H1 (cell line): ENCODE data around the gene TCF19. TPM values are rescaled to one million over a fixed set of nuclear protein-coding genes. Genes with fewer than 3 reads are reported as not detected.

Experiments used
- CTCF ChIA-PET: fragments of 300-600 bp; sonication (Branson Sonifier 250); formaldehyde crosslinking; loops from one replicate; lab custom pipeline; 2021; ENCODE audit not compliant: partially characterized antibody; lab: Charles Lee
- POLR2A ChIA-PET: fragments of 300-600 bp; sonication (Branson Sonifier 250); formaldehyde crosslinking; loops from one replicate; lab custom pipeline; 2021; ENCODE audit warnings: inconsistent platforms; ENCODE audit not compliant: partially characterized antibody; lab: Charles Lee
- DNase-seq, 2 experiments: peaks; one replicate each; pipeline versions ENCODE4 v3.0.0 to v3.0.0-alpha.2; 2010 to 2022; ENCODE audit warnings: low spot score in 2 of 2, low read depth in 1 of 2, mixed read lengths in 1 of 2
- FAIRE-seq: peaks from 2 replicates; lab custom pipeline; 2011; peaks lifted over from hg19 to GRCh38; lab: Jason Lieb, UNC
- H2AFZ ChIP-seq: 2 replicates; pipeline ENCODE4 v1.8.1; 2012; ENCODE audit warnings: low read length, inconsistent platforms
- H2AK5ac ChIP-seq: 2 replicates; pipeline ENCODE4 v1.6.1; 2013; ENCODE audit warnings: low read depth, low read length
- H2BK120ac ChIP-seq: replicated peaks from 2 replicates; pipeline ENCODE3; 2013; ENCODE audit warnings: low read depth, low read length, inconsistent platforms
- H2BK12ac ChIP-seq: 2 replicates; pipeline ENCODE4 v1.6.1; 2013; ENCODE audit warnings: low read depth, low read length
- H2BK15ac ChIP-seq: 2 replicates; pipeline ENCODE4 v1.6.1; 2013; ENCODE audit warnings: low read length
- H2BK20ac ChIP-seq: 2 replicates; pipeline ENCODE4 v1.6.1; 2013; ENCODE audit warnings: low read length
- H2BK5ac ChIP-seq: 2 replicates; pipeline ENCODE4 v1.6.1; 2013; ENCODE audit warnings: low read depth, low read length
- H3K14ac ChIP-seq: 2 replicates; pipeline ENCODE4 v1.6.1; 2013; ENCODE audit warnings: inconsistent platforms; ENCODE audit not compliant: insufficient read length
- H3K18ac ChIP-seq: 2 replicates; pipeline ENCODE4 v1.6.1; 2013; ENCODE audit warnings: low read length; ENCODE audit errors: extremely low read depth
- H3K23ac ChIP-seq: 2 replicates; pipeline ENCODE4 v1.6.1; 2013; ENCODE audit warnings: inconsistent platforms; ENCODE audit not compliant: insufficient read length
- H3K23me2 ChIP-seq: 2 replicates; pipeline ENCODE4 v1.6.1; 2013; ENCODE audit warnings: low read depth, low read length
- H3K27ac ChIP-seq: 2 replicates; pipeline ENCODE4 v1.6.1; 2011; ENCODE audit warnings: low read depth, low read length, inconsistent platforms
- H3K27me3 ChIP-seq, 4 experiments: replicated peaks in 1 of 4; 1 replicate in 1 of 4; 2 replicates in 3 of 4; pipeline versions ENCODE4 v1.6.1 to v1.8.1; 2011 to 2013; ENCODE audit warnings: low read length in 3 of 4, mild to moderate bottlenecking in 3 of 4, inconsistent platforms in 2 of 4, mixed read lengths in 2 of 4, moderate library complexity in 1 of 4; ENCODE audit not compliant: control insufficient read depth in 3 of 4, insufficient read depth in 3 of 4; ENCODE audit errors: extremely low read depth in 1 of 4
- H3K36me3 ChIP-seq, 4 experiments: 2 replicates each; pipeline versions ENCODE4 v1.6.1 to v1.8.1; 2011 to 2013; ENCODE audit warnings: mild to moderate bottlenecking in 4 of 4, low read length in 3 of 4, moderate library complexity in 2 of 4, control low read depth in 1 of 4, inconsistent platforms in 1 of 4; ENCODE audit not compliant: insufficient read depth in 4 of 4, control insufficient read depth in 2 of 4
- H3K4ac ChIP-seq: replicated peaks from 2 replicates; pipeline ENCODE3; 2013; ENCODE audit warnings: low read length, low read depth, mixed read lengths, inconsistent platforms; ENCODE audit not compliant: insufficient read length
- H3K4me1 ChIP-seq, 4 experiments: replicated peaks in 1 of 4; 1 replicate in 1 of 4; 2 replicates in 3 of 4; pipeline versions ENCODE4 v1.6.1 to v1.8.1; 2011 to 2013; ENCODE audit warnings: low read length in 3 of 4, inconsistent platforms in 2 of 4, mixed read lengths in 1 of 4; ENCODE audit not compliant: insufficient read depth in 4 of 4, control insufficient read depth in 3 of 4
- H3K4me2 ChIP-seq, 2 experiments: 2 replicates each; pipeline versions ENCODE4 v1.6.1 to v1.8.1; 2011 to 2013; ENCODE audit warnings: low read depth in 2 of 2, low read length in 2 of 2, control low read depth in 1 of 2, inconsistent platforms in 1 of 2, mild to moderate bottlenecking in 1 of 2; ENCODE audit not compliant: insufficient read depth in 1 of 2
- H3K4me3 ChIP-seq, 4 experiments: fragments of 200-600, 300-600 bp in 1 of 4; sonication (generic), shearing (Covaris generic), sonication (Bioruptor Twin) in 1 of 4; 2 replicates each; pipeline versions ENCODE4 v1.5.1 to v1.8.1; 2011 to 2016; ENCODE audit warnings: low read length in 4 of 4, low read depth in 3 of 4, control low read depth in 2 of 4, inconsistent platforms in 2 of 4, mild to moderate bottlenecking in 2 of 4, mixed read lengths in 1 of 4, moderate library complexity in 1 of 4; ENCODE audit not compliant: insufficient read depth in 2 of 4; ENCODE audit errors: extremely low read depth in 1 of 4
- H3K56ac ChIP-seq: replicated peaks from 2 replicates; pipeline ENCODE3; 2013; ENCODE audit warnings: low read depth, mild to moderate bottlenecking, mixed read lengths, low read length, inconsistent platforms; ENCODE audit not compliant: insufficient read length
- H3K79me1 ChIP-seq: 2 replicates; pipeline ENCODE4 v1.6.1; 2013; ENCODE audit warnings: low read depth, low read length, control low read depth
- H3K79me2 ChIP-seq, 2 experiments: 2 replicates each; pipeline versions ENCODE4 v1.6.1 to v1.8.1; 2012 to 2013; ENCODE audit warnings: low read length in 2 of 2, mild to moderate bottlenecking in 2 of 2, inconsistent platforms in 1 of 2; ENCODE audit not compliant: insufficient read depth in 2 of 2, control insufficient read depth in 1 of 2
- H3K9ac ChIP-seq, 4 experiments: replicated peaks in 1 of 4; 1 replicate in 1 of 4; 2 replicates in 3 of 4; pipeline versions ENCODE4 v1.6.1 to v1.8.1; 2011 to 2013; ENCODE audit warnings: low read depth in 3 of 4, low read length in 3 of 4, control low read depth in 2 of 4, mild to moderate bottlenecking in 2 of 4, moderate library complexity in 2 of 4, inconsistent platforms in 1 of 4; ENCODE audit errors: extremely low read depth in 1 of 4
- H3K9me3 ChIP-seq, 2 experiments: 2 replicates each; pipeline versions ENCODE4 v1.6.1 to v1.8.1; 2012 to 2013; ENCODE audit warnings: mild to moderate bottlenecking in 2 of 2, moderate library complexity in 2 of 2, control low read depth in 1 of 2, inconsistent platforms in 1 of 2, low read depth in 1 of 2, low read length in 1 of 2, mixed read lengths in 1 of 2; ENCODE audit not compliant: insufficient read depth in 2 of 2
- H4K20me1 ChIP-seq, 2 experiments: replicated peaks in 1 of 2; 2 replicates each; pipeline versions ENCODE3 to v1.8.1; 2011 to 2013; ENCODE audit warnings: inconsistent platforms in 2 of 2, low read length in 2 of 2, mild to moderate bottlenecking in 1 of 2; ENCODE audit not compliant: insufficient read depth in 2 of 2, control insufficient read depth in 1 of 2
- H4K5ac ChIP-seq: 2 replicates; pipeline ENCODE4 v1.6.1; 2013; ENCODE audit warnings: low read length, low read depth, mixed read lengths, inconsistent platforms; ENCODE audit not compliant: insufficient read length
- H4K8ac ChIP-seq: 2 replicates; pipeline ENCODE4 v1.8.0; 2013; ENCODE audit warnings: mild to moderate bottlenecking, moderate library complexity, low read length, inconsistent platforms; ENCODE audit not compliant: insufficient read depth; ENCODE audit errors: extremely low read depth
- H4K91ac ChIP-seq: replicated peaks from 2 replicates; pipeline ENCODE3; 2013; ENCODE audit warnings: low read length, mixed read lengths, inconsistent platforms; ENCODE audit not compliant: insufficient read length
- CHD1 ChIP-seq: IDR thresholded peaks from 2 replicates; pipeline ENCODE4 v1.6.1; 2012; ENCODE audit warnings: low read depth, low read length, improper control_type of control experiment
- CREB1 ChIP-seq: IDR thresholded peaks from 2 replicates; pipeline ENCODE4 v1.6.1; 2012; ENCODE audit warnings: inconsistent platforms
- CTBP2 ChIP-seq: IDR thresholded peaks from 2 replicates; pipeline ENCODE4 v1.7.0; 2011; ENCODE audit warnings: borderline replicate concordance, mild to moderate bottlenecking, moderate library complexity, mixed read lengths, low read length; ENCODE audit not compliant: insufficient read depth, insufficient read length
- CTCF ChIP-seq, 3 experiments: IDR thresholded peaks; 1 replicate in 2 of 3; 2 replicates in 1 of 3; pipeline versions ENCODE4 v1.5.1 to v1.6.1; 2011; ENCODE audit warnings: low read length in 3 of 3, mild to moderate bottlenecking in 3 of 3, inconsistent platforms in 2 of 3, low read depth in 1 of 3, moderate library complexity in 1 of 3; ENCODE audit not compliant: insufficient read depth in 1 of 3; ENCODE audit errors: control extremely low read depth in 1 of 3
- EZH2 ChIP-seq: fragments of 200-600 bp; sonication (generic); IDR thresholded peaks from 2 replicates; pipeline ENCODE4 v1.7.1; 2012; ENCODE audit warnings: low read depth, mild to moderate bottlenecking, moderate library complexity, low read length, inconsistent platforms; ENCODE audit not compliant: severe bottlenecking
- JUN ChIP-seq: IDR thresholded peaks from 2 replicates; pipeline ENCODE4 v1.6.1; 2011; ENCODE audit warnings: low read depth, mild to moderate bottlenecking, improper control_type of control experiment, low read length
- KDM5A ChIP-seq: fragments of 200-600 bp; IDR thresholded peaks from 2 replicates; pipeline ENCODE4 v1.7.1; 2012; ENCODE audit warnings: mild to moderate bottlenecking, low read length, inconsistent platforms, mixed read lengths
- NANOG ChIP-seq: IDR thresholded peaks from 2 replicates; pipeline ENCODE4 v1.6.1; 2011; ENCODE audit warnings: low read length, low read depth, mild to moderate bottlenecking, inconsistent platforms; ENCODE audit not compliant: insufficient read depth, poor library complexity, severe bottlenecking
- POLR2A ChIP-seq, 2 experiments: IDR thresholded peaks; 1 replicate in 1 of 2; 2 replicates in 1 of 2; pipeline ENCODE4 v1.6.1; 2011; ENCODE audit warnings: low read depth in 2 of 2, low read length in 2 of 2, mild to moderate bottlenecking in 2 of 2; ENCODE audit errors: control extremely low read depth in 1 of 2
- POLR2AphosphoS5 ChIP-seq: IDR thresholded peaks from 2 replicates; pipeline ENCODE4 v1.6.1; 2011; ENCODE audit warnings: low read depth, low read length
- SAP30 ChIP-seq: fragments of 300-600 bp; sonication (generic); IDR thresholded peaks from 2 replicates; pipeline ENCODE4 v1.7.1; 2012; ENCODE audit warnings: low read length, moderate library complexity, mild to moderate bottlenecking, inconsistent platforms; ENCODE audit not compliant: insufficient read depth, insufficient replicate concordance
- WGBS, 2 experiments: shearing (Covaris generic) in 1 of 2; methylation state at CpG; one replicate each; pipeline versions ENCODE4 v1.1.6 to v1.1.7; 2013 to 2015; ENCODE audit warnings: low lambda C conversion rate in 2 of 2, mixed read lengths in 2 of 2, inconsistent platforms in 1 of 2, low coverage in 1 of 2, missing lambda C conversion rate in 1 of 2; ENCODE audit not compliant: insufficient replicate concordance in 2 of 2, insufficient coverage in 1 of 2, insufficient read length in 1 of 2; ENCODE audit errors: extremely low coverage in 1 of 2, missing lambda C conversion rate in 1 of 2; 5-methylcytosine and 5-hydroxymethylcytosine counted together
- polyA plus RNA-seq, 7 experiments: library from polyadenylated mRNA; depleted of rRNA in 3 of 7; stranded (reverse) in 5 of 7; unstranded in 2 of 7; fragments of >200 nt in 5 of 7; fragments of 200-250 nt in 2 of 7; gene quantifications; 1 replicate in 5 of 7; 2 replicates in 1 of 7; 4 replicates in 1 of 7; pipeline versions ENCODE4 v1.2.1 to v1.2.3, GENCODE V29; 2011 to 2013; ENCODE audit warnings: missing spikeins in 2 of 7, mixed read lengths in 2 of 7
- total RNA-seq: library from RNA; stranded (reverse); fragmentation: NEBNext Ultra II Directional; extraction: Animal tissue kit (Norgen Biotek cat#: 25700); gene quantifications from 2 replicates; pipeline ENCODE4 v1.2.1, GENCODE V29; 2021

Gene TCF19
- total and polyA plus RNA-seq, 2 of the 8 experiments (the other 6 are each of a cell fraction or from before 2014, with no cell fraction given) = 7.2 to 11.0 TPM

DNA sequence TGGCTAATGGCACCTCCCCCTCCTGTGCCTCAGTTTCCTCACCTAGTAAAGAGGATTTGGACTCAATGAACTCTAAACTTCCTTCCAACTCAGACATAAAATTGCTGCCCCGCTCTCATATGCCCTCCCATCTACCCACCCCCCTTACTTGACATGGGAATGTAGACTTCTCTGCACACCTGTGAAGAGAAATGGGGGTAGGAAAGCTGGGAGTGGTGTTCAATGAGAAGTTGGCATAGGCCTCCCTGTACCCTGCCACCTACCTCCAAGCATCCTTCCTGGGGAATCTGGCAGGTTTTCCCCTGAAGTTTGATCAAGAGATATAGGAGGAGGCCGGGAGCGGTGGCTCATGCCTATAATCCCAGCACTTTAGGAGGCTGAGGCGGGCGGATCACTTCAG, 16.0 kb downstream of the TCF19 start:
- no peaks in the 10 kb centered on the region for H3K27me3 ChIP-seq
- H3K9me3 ChIP-seq = no peaks in the 10 kb centered on the region
- H2BK20ac ChIP-seq = peak overlapping the region; percentile 88
- CTCF ChIA-PET = interaction anchor here (0.6 to 5.9 kb wide), 11 partner anchors 9 to 634 kb away, joined by 3 to 36 read pairs (median 3); no protein-coding TSS in a partner anchor
- H2BK12ac ChIP-seq = peak overlapping the region; percentile 70
- H3K4me3 ChIP-seq = no peak overlapping the region
- H3K79me2 ChIP-seq = peaks cover 6 to 46% of the 10 kb centered on the region in 2 experiments
- H4K20me1 ChIP-seq = peaks cover 2 to 5% of the 10 kb centered on the region in 2 experiments
- no peak overlapping the region for H3K27ac ChIP-seq
- no peak overlapping the region for H3K23ac ChIP-seq
- no peak for FAIRE-seq
- H3K4me2 ChIP-seq = no peak overlapping the region
- H3K4ac ChIP-seq = peak overlapping the region; percentile 6
- no peak overlapping the region for H3K9ac ChIP-seq
- H2BK15ac ChIP-seq = peak overlapping the region; percentile 83; the same call in 1 of the 2 replicates
- H3K4me1 ChIP-seq = peaks cover 22 to 43% (median 31%) of the 10 kb centered on the region in 4 experiments
- H3K36me3 ChIP-seq = no peaks in the 10 kb centered on the region
- POLR2A ChIA-PET = interaction anchor here (1.4 to 68.5 kb wide), 3 partner anchors 6 to 135 kb away, joined by 4 to 2251 read pairs (median 2251); partner anchors contain the start of genes CCHCR1, CDSN, POU5F1 and PSORS1C1
- peak overlapping the region; percentile 16 for H4K91ac ChIP-seq
- no peak overlapping the region for H2AFZ ChIP-seq
- H4K5ac ChIP-seq = no peak overlapping the region
- no peak overlapping the region for H2BK120ac ChIP-seq
- WGBS, 2 experiments = 75% methylated on average over 5 of the region's 5 CpGs; no CpG with 5 or more reads in 1 of the 2 experiments
- peaks cover 5% of the 10 kb centered on the region for H3K79me1 ChIP-seq
- peak overlapping the region; percentile 97; the same call in 1 of the 2 replicates for H2AK5ac ChIP-seq
- no peak overlapping the region for H3K14ac ChIP-seq
- DNase-seq = no peak
- peak overlapping the region; percentile 97; the same call in 1 of the 2 replicates for H3K18ac ChIP-seq
- H2BK5ac ChIP-seq = peak overlapping the region; percentile 100; the same call in 1 of the 2 replicates
- no peak overlapping the region for H4K8ac ChIP-seq
- no peak overlapping the region for H3K56ac ChIP-seq
- H3K23me2 ChIP-seq = peaks cover 11% of the 10 kb centered on the region
- no peak for TF ChIP-seq SAP30
- no peak for TF ChIP-seq NANOG
- TF ChIP-seq POLR2AphosphoS5 = no peak
- TF ChIP-seq JUN = no peak
- no peak for TF ChIP-seq KDM5A
- no peak for TF ChIP-seq CREB1
- TF ChIP-seq CTCF (IDR thresholded peaks at IDR 0.05; ENCODE audit: control extremely low read depth in 1 of 3, insufficient read depth in 1 of 3, low read depth in 1 of 3, low read length in 3 of 3) = no peak
- TF ChIP-seq POLR2A (IDR thresholded peaks at IDR 0.05; ENCODE audit: control extremely low read depth in 1 of 2, low read depth in 2 of 2, low read length in 2 of 2) = no peak
- no peak for TF ChIP-seq CTBP2
- no peak for TF ChIP-seq CHD1
- TF ChIP-seq EZH2 = no peak
